Skin epidermis (tissue), 12 donors: ENCODE results near the gene BCL11B.
A peak's percentile ranks its signal among the peaks of the same experiment; 100 is the strongest.

Experiments used
- H3K27ac ChIP-seq, 21 experiments: fragments of 200-600 bp; sonication (generic) in 11 of 21; one replicate each; pipeline ENCODE4 v1.5.0; 2020; ENCODE audit warnings: mild to moderate bottlenecking in 3 of 21, inconsistent platforms in 2 of 21, moderate library complexity in 2 of 21
- H3K4me3 ChIP-seq, 7 experiments: fragments of 200-600 bp; sonication (generic) in 2 of 7; one replicate each; pipeline ENCODE4 v1.5.0; 2020; ENCODE audit warnings: inconsistent platforms in 2 of 7, mild to moderate bottlenecking in 2 of 7, moderate library complexity in 1 of 7

Gene BCL11B

DNA sequence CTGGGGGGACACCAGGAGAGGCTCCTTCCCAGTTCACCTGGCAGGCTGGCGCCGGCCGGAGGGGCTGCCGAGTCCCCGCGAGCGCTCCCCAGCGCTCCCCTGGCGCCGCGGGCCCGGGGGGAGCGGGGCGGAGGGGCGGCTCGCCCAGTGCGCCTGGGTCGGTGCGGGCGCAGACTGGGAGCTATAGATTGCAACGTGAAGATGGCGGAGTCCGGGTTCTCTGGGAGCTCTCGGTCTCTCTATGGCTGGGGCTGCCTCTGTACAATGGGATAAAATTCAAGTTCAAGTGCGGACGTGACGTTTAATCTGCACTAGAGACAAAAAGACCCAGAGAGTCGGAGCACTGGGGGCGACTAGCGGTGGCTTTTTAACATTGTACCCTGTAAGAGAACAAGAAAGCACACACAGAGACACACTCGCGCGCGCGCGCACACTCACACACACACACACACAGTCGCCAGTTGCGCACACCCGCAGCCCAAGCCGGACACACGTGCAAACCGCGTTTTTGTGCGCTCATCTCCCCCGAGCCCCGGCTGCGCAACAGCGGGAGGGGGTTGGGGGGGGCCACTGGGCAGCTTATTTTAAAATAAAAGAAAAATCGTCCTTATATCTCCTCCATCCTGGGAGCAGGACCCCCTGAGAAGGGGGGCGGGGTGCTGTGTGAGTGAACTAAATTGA is at the start of gene BCL11B:
Gene BCL11B (minus strand): TSS at position 247 of the 681 bp plus-strand sequence. CDS start 979 bp downstream, outside the sequence.
- peak within 1 kb of the TSS; percentile 80 to 99 (median 94) for H3K27ac ChIP-seq
- peak within 1 kb of the TSS; percentile 51 to 67 (median 64) for H3K4me3 ChIP-seq

DNA sequence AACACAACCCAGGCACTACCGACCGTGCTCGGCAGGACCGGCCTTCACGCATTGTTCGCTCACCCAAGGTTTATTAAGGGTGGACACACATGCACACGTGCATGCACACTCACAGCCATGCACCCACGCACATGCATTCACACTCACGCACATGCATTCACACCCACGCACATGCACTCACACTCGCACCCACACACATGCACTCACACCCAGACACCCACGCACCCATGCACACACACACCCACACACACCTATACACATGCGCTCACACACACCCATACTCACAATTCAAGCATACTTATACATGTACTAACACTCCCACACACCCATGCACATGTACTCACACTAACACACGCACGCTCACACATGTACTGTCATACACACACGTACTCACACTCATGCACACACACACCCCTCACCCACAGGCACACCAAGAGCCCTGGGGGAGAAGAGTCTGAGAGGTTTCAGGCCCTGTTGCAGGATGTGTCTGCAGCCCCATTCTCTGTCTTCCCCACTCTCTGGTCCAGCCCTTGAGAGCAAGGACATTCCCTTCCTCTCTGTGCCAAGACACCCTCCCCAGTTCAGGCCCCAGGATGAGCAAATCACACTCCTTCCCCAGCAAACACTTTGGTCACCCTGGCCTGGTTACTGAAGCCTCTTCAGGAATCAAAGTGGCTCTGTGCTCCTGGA is 49.4 kb upstream of the BCL11B start:
- no peak overlapping the region for H3K4me3 ChIP-seq
- H3K27ac ChIP-seq = no peak overlapping the region

DNA sequence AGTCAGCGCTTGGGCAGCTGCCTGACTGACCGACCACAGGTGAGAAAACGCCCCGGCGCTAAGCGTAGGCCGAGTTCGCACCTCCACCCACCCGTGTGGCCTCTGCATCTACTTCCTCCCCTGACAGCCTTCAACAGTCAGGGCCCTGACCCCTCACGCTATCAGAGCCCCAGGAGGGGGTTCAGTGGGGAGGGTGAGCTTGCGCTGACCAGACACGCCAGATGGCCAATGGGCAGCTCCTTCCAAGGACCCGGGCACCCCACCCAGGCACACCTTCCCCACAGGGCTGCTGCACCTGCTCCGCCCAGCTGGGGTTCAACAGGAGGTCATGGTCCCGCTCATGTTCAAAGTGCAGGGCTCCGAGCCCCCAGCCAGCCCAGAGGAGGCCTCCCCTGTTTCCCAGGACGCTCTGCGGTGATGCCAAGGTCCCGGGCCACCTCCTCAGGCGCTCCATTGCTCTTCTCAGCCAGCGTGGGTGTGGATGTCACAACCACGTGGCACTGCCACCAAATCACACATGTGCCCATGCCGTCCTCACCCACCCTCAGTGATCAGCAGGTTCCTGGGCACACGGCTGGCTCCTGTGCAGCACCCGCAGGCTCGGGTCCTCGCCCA is 48.7 kb upstream of the BCL11B start:
- H3K27ac ChIP-seq = no peak overlapping the region
- no peak overlapping the region for H3K4me3 ChIP-seq

DNA sequence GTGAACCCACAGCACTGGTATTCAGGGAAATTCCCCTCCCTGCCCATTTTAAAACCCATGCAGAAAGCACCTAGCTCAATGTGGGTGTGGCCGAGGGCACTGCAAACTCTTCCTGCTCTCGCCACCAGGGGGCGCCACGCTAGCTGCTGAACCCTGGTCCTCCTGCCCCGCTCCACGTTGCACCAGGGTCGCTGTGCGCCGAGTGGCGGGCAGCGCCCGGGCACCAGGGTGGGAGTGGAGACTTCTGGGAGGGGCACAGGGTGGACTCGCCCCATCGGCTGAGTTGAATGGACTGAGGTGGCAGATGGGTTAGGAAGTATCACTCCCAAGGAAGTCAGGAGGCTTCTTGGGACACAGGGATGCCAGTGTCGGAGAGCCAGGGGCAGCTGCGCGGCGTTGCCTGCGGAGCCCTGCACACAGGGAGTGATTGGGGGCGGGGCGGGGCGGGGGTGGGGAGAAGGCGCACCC is 48.1 kb upstream of the BCL11B start:
- no peak overlapping the region for H3K27ac ChIP-seq
- no peak overlapping the region for H3K4me3 ChIP-seq

DNA sequence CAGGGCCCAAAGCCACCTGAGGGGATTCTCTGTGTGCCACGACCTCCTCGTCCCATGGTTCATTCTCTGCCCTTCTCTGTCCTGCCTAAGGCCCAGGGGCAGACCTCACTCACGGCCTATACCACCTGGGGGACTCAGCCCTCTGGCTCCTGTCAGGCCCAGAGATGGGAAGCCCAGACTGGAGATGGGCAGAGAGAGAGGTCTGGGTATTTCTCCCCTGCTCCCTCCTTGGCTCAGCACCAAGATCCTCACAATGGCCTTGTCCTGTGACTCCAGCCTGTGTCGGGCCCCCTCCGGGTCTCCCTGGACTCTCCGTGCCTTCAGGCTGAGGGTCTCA is 46.9 kb upstream of the BCL11B start:
- Histone ChIP-seq H3K4me3 (no peak overlapping the region), H3K27ac (no peak overlapping the region)

DNA sequence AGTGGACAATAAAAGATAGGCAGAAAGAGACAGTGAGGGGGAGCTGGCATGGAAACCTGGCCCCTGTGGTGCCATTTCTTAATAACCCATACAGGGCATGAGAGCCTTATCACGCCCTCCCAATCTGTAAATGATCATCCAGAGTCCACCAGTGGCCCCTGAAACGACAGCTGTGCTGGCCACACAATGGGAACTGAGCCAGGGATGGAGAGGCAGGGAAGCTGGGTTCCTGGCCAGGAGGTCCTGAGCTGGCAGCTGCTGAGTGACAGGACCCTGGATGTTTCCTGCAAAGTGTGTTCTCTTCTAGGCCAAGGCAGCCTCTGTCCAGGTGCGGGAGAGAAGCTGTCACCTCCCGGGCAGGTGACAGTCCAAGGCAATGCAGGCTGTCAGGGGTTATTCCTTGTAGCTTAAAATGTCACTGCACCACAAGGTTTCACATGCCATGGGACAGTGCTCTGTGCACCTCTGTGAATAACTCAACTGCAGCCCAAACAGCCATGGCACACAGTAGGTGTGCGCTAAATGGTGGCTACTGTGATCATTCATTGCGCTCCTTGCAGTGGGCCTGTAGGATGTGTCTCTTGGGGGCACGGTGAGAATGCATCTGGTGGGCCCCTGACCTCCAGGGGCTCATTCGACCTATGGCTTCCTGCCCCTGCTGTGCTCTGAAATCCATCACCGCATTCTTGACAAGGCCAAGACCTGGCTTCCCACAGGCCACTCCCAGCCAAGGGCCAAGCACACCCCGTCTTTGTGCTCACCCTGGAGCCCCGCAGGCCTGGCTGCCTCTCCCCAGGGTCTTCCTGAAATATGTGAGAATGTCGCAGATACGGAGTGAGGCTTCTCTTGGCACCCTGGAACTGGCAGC is 46.3 kb upstream of the BCL11B start:
- no peak overlapping the region for H3K27ac ChIP-seq

DNA sequence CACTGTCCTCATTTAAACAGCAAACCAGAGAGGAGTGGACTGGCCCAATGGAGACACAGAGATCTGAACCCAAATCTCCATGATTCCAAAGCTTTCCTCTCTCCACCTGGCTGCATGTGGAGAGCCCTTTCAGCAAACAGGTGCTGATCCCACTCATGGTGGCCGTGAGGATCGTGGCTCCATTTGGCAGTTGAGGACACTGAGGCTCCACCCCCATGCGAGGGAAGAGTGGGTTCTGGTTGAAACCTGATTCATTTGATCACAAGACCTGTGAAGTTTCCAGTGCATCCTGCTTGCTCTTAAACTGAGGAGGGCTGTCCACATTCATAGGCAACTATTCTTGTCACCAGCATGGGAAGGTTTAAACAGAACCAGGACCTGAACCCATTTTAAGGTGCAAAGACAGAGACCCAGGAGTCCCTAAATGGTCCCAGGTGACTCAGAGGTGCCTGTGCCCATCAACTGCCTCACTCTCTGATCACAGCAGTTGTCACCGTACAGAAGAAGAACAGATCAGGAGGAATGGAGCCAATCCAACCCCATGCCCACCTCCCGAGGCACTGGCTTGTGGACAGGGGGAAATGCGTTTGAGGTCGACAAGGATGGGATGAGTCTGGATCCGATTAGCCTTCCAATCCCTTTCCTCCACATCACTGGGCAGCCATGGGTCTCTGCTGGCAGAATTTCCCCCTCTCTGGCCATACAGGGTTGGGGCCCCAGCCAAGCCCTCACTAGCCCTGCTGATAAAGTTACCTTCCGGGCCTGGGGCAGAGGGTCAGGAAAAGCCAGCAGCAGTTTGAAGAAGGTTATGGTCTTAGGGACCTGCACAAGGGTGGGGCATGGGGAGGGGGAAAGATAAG is 45.5 kb upstream of the BCL11B start:
- Histone ChIP-seq H3K4me3 (no peak overlapping the region), H3K27ac (no peak overlapping the region)

More for the DNA sequence above, 46.3 kb upstream of the BCL11B start:
- no peak overlapping the region for H3K4me3 ChIP-seq

DNA sequence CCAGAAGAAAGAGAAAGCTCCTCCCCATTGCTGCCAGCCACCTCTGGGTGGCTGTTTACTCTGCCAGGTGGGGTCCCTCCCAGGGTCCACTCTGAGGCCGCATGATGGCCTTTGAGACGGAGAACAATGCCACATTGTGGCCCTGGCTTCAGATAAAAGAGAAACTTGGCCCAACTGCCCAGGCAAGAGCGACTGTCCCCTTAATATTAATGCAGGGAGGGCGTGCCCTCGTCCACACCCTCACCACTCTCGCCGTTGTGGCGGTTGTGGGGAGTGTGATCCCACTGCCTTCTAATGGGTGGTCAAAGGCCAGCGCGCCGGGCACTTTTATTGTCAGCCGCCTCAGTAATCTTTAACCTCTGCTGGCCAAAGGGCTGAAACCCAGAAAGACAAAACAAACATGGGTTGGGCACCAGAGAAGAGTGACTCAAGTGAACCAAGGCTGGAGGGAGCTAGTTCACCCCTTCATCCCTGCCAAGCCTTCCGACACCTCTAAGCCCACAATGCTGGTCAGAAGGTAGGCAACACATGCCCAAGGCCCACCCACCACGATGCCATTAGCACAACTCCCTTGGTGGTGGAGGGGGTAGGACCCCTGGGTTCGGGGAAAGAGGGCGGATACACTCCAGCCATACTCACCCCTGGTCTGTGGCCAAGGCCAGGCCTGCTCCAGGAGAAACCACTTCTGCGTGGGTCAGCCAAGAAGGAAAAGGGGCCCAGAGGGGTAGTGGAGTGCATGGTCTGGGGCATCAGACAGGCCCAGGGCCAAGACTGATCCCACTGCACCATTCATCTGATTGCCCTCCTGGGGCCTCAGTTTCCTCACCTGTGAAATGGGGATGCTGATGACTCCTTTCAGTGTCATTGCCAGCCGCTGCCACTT is 44.5 kb upstream of the BCL11B start:
- Histone ChIP-seq H3K4me3 (no peak overlapping the region), H3K27ac (no peak overlapping the region)

DNA sequence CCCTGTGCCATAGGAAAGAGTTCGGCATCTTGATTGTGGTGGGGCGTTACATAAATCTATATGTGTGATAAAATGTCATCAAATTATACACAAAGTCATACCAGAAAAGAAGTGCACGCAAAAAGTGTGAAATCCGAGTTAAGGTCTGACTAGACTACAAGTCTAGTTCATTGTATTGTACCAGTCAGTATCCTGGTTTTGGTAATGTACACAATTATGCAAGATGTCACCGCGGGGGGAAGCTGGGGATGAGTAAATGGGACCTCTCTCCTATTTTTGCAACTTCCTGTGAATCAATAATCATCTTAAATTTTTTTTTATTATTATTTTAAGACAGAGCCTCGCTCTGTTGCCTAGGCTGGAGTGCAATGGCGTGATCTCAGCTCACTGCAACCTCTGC is 43.2 kb upstream of the BCL11B start:
- H3K27ac ChIP-seq = no peak overlapping the region

DNA sequence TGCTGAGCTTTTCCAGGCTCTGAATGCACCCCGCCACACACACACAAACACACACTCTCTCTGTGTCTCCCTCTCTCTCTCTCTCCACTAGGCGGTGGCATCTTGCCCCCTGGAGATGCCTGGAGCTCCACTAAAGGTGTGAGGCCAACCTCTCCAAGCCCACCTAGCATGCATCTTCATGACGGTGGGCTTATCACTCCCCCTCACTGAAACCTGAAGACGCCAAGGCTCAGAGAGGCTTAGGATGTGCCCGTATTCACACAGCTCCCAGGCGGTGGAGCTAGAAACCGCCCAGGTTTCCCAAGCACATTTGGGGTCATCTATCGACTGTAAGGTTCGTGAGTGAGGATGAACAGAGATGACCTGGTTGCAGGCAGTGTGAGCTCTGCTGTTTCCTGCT is 42.6 kb upstream of the BCL11B start:
- H3K27ac ChIP-seq = no peak overlapping the region
- no peak overlapping the region for H3K4me3 ChIP-seq

More for the DNA sequence above, 43.2 kb upstream of the BCL11B start:
- H3K4me3 ChIP-seq = no peak overlapping the region

DNA sequence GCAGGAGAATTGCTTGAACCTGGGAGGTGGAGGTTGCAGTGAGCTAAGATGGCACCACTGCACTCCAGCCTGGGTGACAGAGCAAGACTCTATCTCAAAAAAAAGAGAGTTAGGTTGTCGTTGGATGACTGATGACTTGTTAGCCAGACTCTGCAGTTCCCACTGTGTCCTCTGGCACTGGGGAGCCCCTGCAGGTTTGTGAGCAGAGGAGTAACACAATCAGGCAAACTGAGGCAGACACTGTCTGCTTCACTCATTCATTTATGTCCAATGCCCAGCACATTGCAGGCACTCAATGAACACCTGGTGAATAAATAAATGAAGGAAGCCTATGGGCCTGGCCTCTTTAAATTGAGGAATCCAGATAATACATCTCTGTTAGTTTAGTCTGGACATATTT is 41.2 kb upstream of the BCL11B start:
- H3K4me3 ChIP-seq = no peak overlapping the region
- no peak overlapping the region for H3K27ac ChIP-seq

DNA sequence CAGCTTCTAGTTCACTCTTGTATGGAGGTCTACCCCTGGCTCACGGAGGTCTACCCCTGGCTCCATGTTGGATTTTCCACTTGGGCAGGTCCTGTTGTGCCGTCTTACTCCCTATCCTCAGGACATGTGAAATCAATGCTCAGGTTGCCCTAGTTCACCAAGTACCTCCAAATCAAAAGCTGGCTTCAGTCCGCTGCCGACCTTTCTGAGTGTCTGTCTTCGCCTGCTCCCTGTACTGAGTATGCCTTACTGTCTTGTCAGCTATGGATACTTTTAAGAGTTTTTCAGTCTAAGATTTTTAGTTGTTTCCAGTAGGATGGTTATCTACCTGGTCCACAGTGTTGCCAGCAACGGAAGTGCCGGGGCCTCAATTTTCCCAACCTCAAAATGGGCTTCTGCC is 40.1 kb upstream of the BCL11B start:
- Histone ChIP-seq H3K4me3 (no peak overlapping the region), H3K27ac (no peak overlapping the region)

DNA sequence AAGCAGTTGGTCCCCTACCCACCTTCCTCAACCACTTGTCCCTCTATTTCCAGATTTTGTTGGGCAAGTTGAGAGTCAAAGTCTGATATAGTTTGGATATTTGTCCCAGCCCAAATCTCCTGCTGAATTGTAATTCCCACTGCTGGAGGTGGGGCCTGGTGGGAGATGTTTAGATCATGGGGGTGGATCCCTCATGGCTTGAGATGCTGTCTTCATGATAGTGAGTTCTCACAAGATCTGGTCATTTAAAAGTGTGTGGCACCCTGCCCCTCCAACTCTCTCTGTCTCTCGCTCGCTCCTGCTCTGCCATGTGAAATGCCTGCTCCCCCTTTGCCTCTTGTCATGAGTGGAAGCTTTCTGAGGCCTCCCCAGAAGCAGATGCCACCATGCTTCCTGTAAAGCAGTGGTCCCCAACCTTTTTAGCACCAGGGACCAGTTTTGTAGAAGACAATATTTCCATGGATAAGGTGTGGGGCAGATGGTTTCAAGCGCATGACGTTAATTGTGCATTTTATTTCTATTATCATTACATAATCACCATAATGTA is 37.3 kb upstream of the BCL11B start:
- no peak overlapping the region for H3K4me3 ChIP-seq
- no peak overlapping the region for H3K27ac ChIP-seq

DNA sequence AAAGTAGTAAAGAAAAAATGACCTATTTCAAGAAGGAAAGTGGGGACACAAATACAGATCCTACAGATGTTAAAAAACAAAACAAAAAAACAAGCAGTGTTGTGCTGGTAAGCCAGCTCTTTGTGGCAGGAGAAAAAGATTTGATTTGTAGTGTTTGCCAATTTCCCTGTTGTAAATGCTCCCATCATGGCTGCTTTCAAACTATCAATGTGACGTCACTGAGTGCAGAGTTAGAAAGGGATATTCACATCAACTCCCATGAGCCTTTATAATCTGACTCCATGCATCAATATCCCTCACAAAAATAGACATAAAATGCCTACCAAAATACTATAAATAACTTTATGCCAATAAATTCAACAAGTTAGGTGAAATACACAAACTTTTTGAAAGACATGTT is 32.2 kb upstream of the BCL11B start:
- Histone ChIP-seq H3K4me3 (no peak overlapping the region), H3K27ac (no peak overlapping the region)

DNA sequence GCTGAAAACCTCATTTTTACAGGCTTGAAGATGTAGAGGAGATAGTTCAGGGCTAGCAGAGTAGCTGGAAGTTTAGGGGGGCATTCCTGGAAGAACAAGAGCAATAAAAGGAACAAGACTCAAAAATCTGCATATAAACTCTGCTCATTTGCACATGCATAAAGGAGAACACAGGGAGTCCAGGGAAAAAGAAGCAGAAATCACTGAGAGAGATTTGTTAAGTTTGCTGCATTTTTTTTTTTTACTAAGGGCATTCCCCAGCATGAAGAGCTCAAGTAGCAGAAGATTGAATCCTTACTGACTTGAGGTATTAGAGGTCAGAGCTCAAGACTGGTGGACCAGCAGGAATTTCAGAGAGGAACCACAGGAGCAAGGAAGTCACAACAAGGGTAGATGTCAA is 28.2 kb upstream of the BCL11B start:
- Histone ChIP-seq H3K4me3 (no peak overlapping the region), H3K27ac (no peak overlapping the region)

DNA sequence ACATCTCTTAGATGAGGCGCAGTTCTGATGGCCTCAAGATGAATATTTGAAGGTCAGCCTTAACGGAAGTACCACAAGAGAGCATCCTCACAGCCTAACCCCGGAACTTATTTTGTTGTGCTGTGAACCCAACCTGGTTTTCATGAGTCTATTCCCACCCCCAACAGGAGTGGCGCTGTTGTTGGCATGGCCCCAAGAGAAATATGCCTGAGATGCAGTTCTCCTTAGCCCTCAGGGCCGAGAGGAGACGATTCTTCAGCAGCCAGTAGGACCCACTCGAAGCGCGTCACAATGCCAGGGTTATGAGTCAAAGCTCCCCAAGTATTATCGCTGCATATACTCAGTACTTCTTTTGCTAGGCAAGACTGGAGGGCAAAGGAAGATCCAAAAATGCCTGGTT is 24.5 kb upstream of the BCL11B start:
- H3K4me3 ChIP-seq = no peak overlapping the region
- H3K27ac ChIP-seq = no peak overlapping the region

DNA sequence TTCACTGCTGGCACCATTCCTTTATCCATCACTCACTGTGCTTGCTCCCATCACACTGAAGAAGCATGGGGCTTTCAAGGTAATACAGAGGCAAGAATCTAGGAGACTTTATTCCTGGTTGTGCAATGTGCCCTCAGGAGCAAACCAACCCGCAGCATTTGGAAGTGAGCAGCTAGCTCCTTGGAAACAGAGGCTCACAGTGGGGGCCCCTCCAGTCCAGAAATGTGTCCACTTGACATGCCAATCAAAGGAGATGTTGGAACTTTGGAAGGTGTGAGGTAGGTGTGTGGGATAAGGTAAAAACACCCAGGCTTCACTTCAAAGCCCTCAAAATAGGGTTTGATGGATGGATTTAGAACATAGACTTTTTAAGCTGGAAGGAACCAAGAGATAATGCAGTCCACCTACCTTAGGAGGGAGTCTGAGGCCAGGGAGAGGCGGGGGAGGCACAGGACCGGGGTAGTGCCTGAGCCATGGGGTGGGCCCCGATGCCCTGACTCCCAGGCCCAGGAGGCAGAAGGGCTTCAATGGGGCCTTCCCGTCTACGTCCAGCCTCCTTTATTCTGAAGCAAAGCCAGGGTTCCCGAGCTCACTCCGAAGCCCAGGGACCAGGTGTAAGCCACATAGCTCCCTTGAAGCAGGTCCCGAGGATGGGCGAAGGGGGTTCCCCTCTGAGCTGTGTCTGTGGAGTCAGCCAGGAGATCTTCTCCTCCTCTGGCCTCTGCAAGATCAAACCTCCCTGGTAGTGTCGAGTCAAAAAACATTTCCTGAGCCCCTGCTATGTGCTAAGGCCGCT is 17.6 kb upstream of the BCL11B start:
- no peak overlapping the region for H3K4me3 ChIP-seq
- no peak overlapping the region for H3K27ac ChIP-seq
